ENCODE results near the gene STK24. TPM values are rescaled to one million over a fixed set of nuclear protein-coding genes. Genes with fewer than 3 reads are reported as not detected.
"Not testable (repeated sequence)": the region's sequence is repeated elsewhere in the genome, so short reads cannot be mapped to it uniquely, and the experiment has no call there.

The STK24 gene
- 10 to 100 TPM; 29.7 to 73.5 (median 62.6) TPM for total RNA-seq

DNA sequence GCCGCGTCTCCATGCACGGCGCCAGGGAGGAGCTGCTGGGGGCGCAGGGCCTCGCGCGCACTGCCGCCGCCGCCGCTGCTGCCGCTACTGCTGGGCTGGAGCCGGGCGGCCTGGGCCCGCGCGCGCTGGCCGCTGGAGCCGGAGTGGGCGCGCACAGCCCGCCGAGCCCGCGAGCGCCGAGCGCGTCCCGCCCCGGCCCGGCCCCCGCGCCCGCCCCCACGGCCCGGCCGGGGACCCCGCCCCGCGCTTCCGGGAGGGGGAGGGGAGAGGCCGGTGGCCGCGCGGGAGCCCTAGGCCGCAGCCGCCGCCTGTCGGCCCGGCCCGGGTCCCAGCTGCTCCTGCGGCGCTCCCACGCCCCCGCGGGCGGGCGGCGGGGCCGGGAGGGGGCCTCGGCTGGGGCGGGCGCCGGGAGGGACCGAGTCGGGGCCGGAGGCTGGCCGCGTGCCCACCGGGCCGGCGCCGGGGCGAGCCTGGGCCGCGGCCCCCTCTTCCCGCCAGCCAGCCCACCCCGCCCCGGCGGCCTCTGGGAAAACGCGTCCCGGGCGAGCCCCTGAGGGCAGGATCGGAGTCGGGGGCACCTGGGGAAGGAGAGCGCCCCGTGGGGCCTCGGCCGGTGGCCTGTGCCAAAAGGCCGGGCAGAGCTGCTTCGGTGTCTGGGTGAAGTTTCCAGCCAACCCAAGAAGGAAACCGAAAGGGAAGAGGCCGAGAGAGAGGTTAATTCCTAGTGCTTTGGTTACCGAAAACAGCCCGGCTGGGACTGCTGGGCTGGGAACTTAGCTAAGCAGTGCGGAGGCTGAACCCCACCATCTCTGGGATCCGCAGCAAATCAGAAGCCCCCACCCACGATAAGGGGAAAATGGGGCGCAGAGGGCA, at the start of gene STK24:
TSS of gene STK24 (minus strand) at position 145 of the 873 bp plus-strand sequence. CDS start 321 bp downstream, outside the sequence.
- Histone ChIP-seq H3K36me3 (no peaks in the 10 kb centered on the region), H3K9me3 (no peaks in the 10 kb centered on the region), H3K27ac (peak within 1 kb of the TSS; percentile 99), H3K4me3 (peak within 1 kb of the TSS; percentile 86 to 87), H3K4me1 (peaks cover 0 to 4% of the 10 kb centered on the region in 2 donors), H3K27me3 (no peaks in the 10 kb centered on the region)
- intact Hi-C loops (cut with DNase I; ENCODE audit: low total_unique reads): no loop called here
- TF ChIP-seq, protein P1, sequence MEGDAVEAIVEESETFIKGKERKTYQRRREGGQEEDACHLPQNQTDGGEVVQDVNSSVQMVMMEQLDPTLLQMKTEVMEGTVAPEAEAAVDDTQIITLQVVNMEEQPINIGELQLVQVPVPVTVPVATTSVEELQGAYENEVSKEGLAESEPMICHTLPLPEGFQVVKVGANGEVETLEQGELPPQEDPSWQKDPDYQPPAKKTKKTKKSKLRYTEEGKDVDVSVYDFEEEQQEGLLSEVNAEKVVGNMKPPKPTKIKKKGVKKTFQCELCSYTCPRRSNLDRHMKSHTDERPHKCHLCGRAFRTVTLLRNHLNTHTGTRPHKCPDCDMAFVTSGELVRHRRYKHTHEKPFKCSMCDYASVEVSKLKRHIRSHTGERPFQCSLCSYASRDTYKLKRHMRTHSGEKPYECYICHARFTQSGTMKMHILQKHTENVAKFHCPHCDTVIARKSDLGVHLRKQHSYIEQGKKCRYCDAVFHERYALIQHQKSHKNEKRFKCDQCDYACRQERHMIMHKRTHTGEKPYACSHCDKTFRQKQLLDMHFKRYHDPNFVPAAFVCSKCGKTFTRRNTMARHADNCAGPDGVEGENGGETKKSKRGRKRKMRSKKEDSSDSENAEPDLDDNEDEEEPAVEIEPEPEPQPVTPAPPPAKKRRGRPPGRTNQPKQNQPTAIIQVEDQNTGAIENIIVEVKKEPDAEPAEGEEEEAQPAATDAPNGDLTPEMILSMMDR (IDR thresholded peaks at IDR 0.05): peak in 1 of 4 experiments; percentile 28
- peak; percentile 30 to 64 for TF ChIP-seq POLR2A (IDR thresholded peaks at IDR 0.05)
- DNase-seq: peak; percentile 68 to 76

DNA sequence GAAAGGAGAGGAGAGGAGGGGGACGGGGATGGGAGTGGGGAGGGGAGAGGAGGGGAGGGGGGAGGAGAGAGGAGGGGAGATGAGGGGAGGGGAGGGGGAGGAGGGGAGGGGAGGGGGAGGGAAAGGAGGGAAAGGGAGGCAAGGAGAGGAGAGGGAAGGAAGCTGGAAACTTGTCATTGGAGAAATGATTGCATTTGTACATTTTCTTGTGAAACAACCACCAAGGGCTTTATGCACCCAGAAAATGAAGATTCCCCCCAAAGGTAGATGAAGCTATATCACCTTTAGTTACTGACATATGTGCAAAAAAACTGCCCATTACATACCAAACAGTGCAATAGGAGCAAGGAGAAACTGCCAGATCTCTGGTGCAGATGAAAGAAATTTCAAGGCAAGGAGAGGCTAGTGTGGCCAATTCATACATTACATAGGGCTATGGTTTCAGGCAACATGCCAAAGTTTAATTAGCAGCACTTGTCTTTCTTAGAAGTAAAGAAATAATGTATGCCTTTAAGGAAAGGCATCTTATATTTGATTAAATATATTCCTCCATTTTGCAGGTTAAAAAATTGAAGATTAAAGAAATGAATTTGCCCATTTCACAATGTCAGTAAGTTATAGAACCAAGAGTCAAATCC, 49.5 kb upstream of the STK24 start:
- Histone ChIP-seq H3K27ac (no peak overlapping the region), H3K27me3 (no peaks in the 10 kb centered on the region), H3K36me3 (no peaks in the 10 kb centered on the region), H3K4me1 (no peaks in the 10 kb centered on the region), H3K4me3 (no peak overlapping the region), H3K9me3 (no peaks in the 10 kb centered on the region)
- intact Hi-C loops (cut with DNase I; ENCODE audit: low total_unique reads): no loop called here
- TF ChIP-seq POLR2A (IDR thresholded peaks at IDR 0.05): no peak
- no peak for DNase-seq

DNA sequence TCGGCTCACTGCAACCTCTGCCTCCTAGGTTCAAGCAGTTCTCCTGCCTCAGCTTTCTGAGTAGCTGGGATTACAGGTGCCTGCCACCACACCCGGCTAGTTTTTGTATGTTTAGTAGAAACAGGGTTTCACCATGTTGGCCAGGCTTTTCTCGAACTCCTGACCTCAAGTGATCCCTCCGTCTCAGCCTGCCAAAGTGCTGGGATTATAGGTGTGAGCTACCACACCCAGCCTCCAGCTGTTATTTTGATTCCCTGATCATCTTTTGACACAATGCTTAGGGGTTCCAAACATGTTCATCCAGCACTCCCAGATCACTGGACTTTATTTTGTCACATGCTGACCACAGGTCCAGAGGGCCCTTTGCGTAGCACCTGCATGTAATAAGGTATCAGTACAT, 47.7 kb upstream of the STK24 start:
- H3K27ac ChIP-seq; H3K27me3 ChIP-seq; DNase-seq; H3K36me3 ChIP-seq; H3K4me1 ChIP-seq; H3K9me3 ChIP-seq; intact Hi-C loops (cut with DNase I; ENCODE audit: low total_unique reads); H3K4me3 ChIP-seq: not testable (repeated sequence)

DNA sequence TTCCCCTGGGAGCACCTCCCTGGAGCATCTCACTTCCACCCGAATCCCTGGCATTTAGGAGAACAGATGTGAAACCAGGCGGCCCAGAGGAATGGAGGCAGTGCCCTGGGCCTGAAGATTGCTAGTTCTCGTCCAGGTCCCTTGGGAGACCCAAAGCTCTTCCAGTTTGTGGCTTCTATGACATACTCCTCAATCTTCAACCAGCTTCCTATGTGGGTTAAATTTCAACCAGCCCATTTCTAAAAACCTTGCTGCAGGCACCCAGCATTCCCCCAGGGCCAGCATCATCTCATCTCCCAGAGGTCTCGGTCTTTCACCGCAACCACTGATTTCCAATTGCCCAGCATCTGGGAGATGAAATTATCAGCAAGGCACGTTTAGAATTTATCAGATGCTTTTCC, 46.0 kb upstream of the STK24 start:
- Histone ChIP-seq H3K4me3 (no peak overlapping the region), H3K27ac (no peak overlapping the region), H3K9me3 (no peaks in the 10 kb centered on the region), H3K27me3 (no peaks in the 10 kb centered on the region), H3K4me1 (no peaks in the 10 kb centered on the region), H3K36me3 (no peaks in the 10 kb centered on the region)
- TF ChIP-seq, protein P1 (IDR thresholded peaks at IDR 0.05): no peak
- TF ChIP-seq POLR2A (IDR thresholded peaks at IDR 0.05): no peak
- intact Hi-C loops (cut with DNase I; ENCODE audit: low total_unique reads): no loop called here
- no peak for DNase-seq

DNA sequence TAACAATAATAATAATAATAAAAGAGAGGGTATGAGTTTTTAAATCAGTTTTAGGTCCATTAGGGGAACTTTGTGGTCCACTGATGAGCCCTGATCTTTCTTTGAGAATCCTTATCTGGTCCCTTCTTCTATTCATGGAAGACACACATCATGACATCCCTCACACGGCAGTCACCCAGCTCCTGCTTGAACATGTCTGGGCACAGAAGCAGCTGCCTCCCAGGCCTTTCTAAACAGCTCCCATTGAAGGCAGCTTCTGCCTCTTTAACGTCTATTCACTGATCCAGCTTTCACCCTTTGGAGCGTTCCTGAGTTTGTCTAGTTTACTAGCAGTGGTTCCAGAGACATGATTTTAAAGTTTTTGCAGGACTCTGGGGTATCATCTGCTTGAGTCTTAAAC, 42.6 kb upstream of the STK24 start:
- intact Hi-C loops (cut with DNase I; ENCODE audit: low total_unique reads): no loop called here
- no peak for TF ChIP-seq POLR2A (IDR thresholded peaks at IDR 0.05)
- TF ChIP-seq, protein P1 (IDR thresholded peaks at IDR 0.05): no peak
- Histone ChIP-seq H3K4me3 (no peak overlapping the region), H3K4me1 (no peaks in the 10 kb centered on the region), H3K27ac (no peak overlapping the region), H3K27me3 (no peaks in the 10 kb centered on the region), H3K36me3 (no peaks in the 10 kb centered on the region), H3K9me3 (no peaks in the 10 kb centered on the region)
- no peak for DNase-seq

DNA sequence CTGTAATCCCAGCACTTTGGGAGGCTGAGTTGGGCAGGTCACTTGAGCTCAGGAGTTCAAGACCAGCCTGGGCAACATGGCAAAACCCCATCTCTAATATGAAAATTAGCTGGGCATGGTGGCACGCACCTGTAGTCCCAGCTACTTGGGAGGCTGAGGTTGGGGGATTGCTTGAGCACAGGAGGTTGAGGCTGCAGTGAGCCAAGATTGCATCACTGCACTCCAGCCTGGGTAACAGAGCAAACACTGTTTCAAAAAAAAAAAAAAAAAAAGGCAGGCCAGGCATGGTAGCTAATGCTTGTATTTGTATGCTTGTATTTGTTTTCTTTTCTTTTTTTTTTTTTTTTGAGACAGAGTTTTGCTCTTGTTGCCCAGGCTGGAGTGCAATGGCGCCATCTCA, 38.7 kb upstream of the STK24 start:
- H3K27ac ChIP-seq; H3K4me3 ChIP-seq; H3K27me3 ChIP-seq; intact Hi-C loops (cut with DNase I; ENCODE audit: low total_unique reads); DNase-seq; H3K9me3 ChIP-seq; H3K36me3 ChIP-seq; H3K4me1 ChIP-seq: not testable (repeated sequence)
